Muscle layer of colon (tissue), 2 donors: ENCODE measurements around the gene PTPRQ.

Experiments used
- H3K27ac ChIP-seq: one replicate; pipeline ENCODE4 v1.7.0; 2013; ENCODE audit warnings: low read depth, mild to moderate bottlenecking, low read length, moderate library complexity
- H3K27me3 ChIP-seq, 2 donors: one replicate each; pipeline ENCODE4 v1.7.0; 2013; ENCODE audit warnings: low read length in 2 of 2, mild to moderate bottlenecking in 2 of 2; ENCODE audit not compliant: insufficient read depth in 2 of 2, control insufficient read depth in 1 of 2
- H3K36me3 ChIP-seq: one replicate; pipeline ENCODE4 v1.7.0; 2013; ENCODE audit warnings: mild to moderate bottlenecking, low read length; ENCODE audit not compliant: insufficient read depth
- H3K4me1 ChIP-seq: one replicate; pipeline ENCODE4 v1.7.0; 2013; ENCODE audit warnings: mild to moderate bottlenecking, low read length; ENCODE audit not compliant: insufficient read depth
- H3K4me3 ChIP-seq, 2 donors: one replicate each; pipeline ENCODE4 v1.7.0; 2013; ENCODE audit warnings: low read length in 2 of 2, low read depth in 1 of 2, mild to moderate bottlenecking in 1 of 2, moderate library complexity in 1 of 2
- H3K9ac ChIP-seq: one replicate; pipeline ENCODE4 v1.7.0; 2013; ENCODE audit warnings: low read length
- H3K9me3 ChIP-seq: one replicate; pipeline ENCODE4 v1.7.0; 2013; ENCODE audit warnings: mild to moderate bottlenecking, low read length
- donor health status: abdominal sarcoma.
- donor health status: Adenocarcinoma of cecum.

The PTPRQ gene

GRCh38 chr12:80720516-80720915 is 276.5 kb downstream of the PTPRQ start:
- no peak overlapping the region for H3K9ac ChIP-seq
- H3K4me1 ChIP-seq = no peaks in the 10 kb centered on the region

GRCh38 chr12:80721326-80721725 is 277.3 kb downstream of the PTPRQ start:
- Histone ChIP-seq H3K9me3 (no peaks in the 10 kb centered on the region), H3K27me3 (peaks cover 0 to 7% of the 10 kb centered on the region in 2 donors), H3K36me3 (no peaks in the 10 kb centered on the region), H3K27ac (no peak overlapping the region), H3K4me3 (no peak overlapping the region), H3K4me1 (no peaks in the 10 kb centered on the region), H3K9ac (no peak overlapping the region)

More at GRCh38 chr12:80720516-80720915, 276.5 kb downstream of the PTPRQ start:
- no peak overlapping the region for H3K4me3 ChIP-seq
- H3K9me3 ChIP-seq = no peaks in the 10 kb centered on the region
- H3K27ac ChIP-seq = no peak overlapping the region
- H3K27me3 ChIP-seq = peaks cover 0 to 7% of the 10 kb centered on the region in 2 donors
- no peaks in the 10 kb centered on the region for H3K36me3 ChIP-seq
